ENCODE measurements around the gene RARB. TPM values are rescaled to one million over a fixed set of nuclear protein-coding genes. Genes with fewer than 3 reads are reported as not detected.

Gene RARB
- total and polyA plus RNA-seq, 10 donors = 1.5 to 13.0 (median 7.5) TPM

DNA sequence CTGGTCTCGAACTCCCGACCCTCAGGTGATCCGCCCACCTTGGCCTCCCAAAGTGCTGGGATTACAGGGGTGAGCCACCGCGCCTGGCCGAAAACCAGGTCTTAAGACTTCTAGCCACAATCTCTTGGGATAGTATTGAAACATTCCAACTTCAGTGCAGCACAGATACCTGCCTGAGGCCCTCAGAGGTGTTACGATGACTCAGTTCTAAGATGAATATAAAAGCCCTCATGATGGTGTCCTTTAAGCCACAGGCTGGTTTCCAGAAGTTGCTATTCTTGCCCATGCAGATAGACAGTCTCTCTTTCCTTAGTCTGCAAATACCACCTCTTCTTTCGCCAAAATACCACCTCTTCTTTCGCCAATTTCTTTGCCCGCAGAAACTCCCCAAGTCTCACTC, 69.0 kb downstream of the RARB start:
- Histone ChIP-seq H3K9me3 (peaks cover 0 to 59% (median 45%) of the 10 kb centered on the region in 8 donors), H3K4me3 (no peak overlapping the region), H3K4me1 (no peaks in the 10 kb centered on the region), H3K36me3 (peaks cover 0 to 5% (median 0%) of the 10 kb centered on the region in 6 donors), H3K27me3 (replicated peaks in 1 of 7) (no peaks in the 10 kb centered on the region), H3K27ac (no peak overlapping the region)
- intact Hi-C loops (cut with DNase I; ENCODE audit: low total_unique reads) = no loop called here
- DNase-seq = no peak
- 95 to 98% (median 96%) methylated on average over 7 to 10 of the region's 10 CpGs for WGBS, 5 donors
- TF ChIP-seq POLR2AphosphoS5 (IDR thresholded peaks at IDR 0.05) = no peak
- TF ChIP-seq, protein P1, sequence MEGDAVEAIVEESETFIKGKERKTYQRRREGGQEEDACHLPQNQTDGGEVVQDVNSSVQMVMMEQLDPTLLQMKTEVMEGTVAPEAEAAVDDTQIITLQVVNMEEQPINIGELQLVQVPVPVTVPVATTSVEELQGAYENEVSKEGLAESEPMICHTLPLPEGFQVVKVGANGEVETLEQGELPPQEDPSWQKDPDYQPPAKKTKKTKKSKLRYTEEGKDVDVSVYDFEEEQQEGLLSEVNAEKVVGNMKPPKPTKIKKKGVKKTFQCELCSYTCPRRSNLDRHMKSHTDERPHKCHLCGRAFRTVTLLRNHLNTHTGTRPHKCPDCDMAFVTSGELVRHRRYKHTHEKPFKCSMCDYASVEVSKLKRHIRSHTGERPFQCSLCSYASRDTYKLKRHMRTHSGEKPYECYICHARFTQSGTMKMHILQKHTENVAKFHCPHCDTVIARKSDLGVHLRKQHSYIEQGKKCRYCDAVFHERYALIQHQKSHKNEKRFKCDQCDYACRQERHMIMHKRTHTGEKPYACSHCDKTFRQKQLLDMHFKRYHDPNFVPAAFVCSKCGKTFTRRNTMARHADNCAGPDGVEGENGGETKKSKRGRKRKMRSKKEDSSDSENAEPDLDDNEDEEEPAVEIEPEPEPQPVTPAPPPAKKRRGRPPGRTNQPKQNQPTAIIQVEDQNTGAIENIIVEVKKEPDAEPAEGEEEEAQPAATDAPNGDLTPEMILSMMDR (IDR thresholded peaks at IDR 0.05 in 8 of 11, conservative IDR thresholded peaks at IDR 0.05 in 3 of 11) = no peak
- TF ChIP-seq POLR2A (IDR thresholded peaks at IDR 0.05) = no peak

DNA sequence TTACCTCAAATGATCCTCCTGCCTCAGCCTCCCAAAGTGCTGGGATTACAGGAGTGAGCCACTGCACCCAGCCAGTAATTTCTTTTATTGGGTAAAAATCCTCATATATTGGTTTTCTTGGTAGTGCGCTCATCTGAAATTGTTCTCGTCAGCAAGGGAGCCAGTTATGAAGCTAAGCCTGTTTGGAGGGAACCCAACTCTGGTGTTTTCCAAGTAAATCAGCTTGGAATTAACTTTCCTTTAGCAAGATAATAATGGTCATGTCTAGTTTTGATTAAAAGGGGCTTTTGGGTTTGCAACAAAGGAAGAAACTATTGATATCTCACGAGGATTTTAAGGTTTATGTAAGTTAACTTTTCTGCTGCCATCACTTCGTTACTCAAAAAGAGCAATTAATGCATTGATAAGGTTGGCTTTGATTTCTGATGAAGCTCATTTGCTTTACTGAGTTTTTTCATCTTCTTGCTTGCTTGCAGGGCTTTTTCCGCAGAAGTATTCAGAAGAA, 72.7 kb downstream of the RARB start:
- Histone ChIP-seq H3K4me1 (no peaks in the 10 kb centered on the region), H3K27ac (no peak overlapping the region), H3K27me3 (replicated peaks in 1 of 7) (no peaks in the 10 kb centered on the region), H3K36me3 (peaks cover 0 to 6% (median 0%) of the 10 kb centered on the region in 6 donors), H3K9me3 (peaks cover 0 to 22% (median 11%) of the 10 kb centered on the region in 8 donors), H3K4me3 (no peak overlapping the region)
- TF ChIP-seq, protein P1 (IDR thresholded peaks at IDR 0.05 in 8 of 11, conservative IDR thresholded peaks at IDR 0.05 in 3 of 11) = no peak
- TF ChIP-seq POLR2AphosphoS5 (IDR thresholded peaks at IDR 0.05) = no peak
- TF ChIP-seq POLR2A (IDR thresholded peaks at IDR 0.05) = no peak
- WGBS, 5 donors = 85 to 90% (median 88%) methylated on average over 5 of the region's 5 CpGs
- intact Hi-C loops (cut with DNase I; ENCODE audit: low total_unique reads) = no loop called here
- no peak for DNase-seq

DNA sequence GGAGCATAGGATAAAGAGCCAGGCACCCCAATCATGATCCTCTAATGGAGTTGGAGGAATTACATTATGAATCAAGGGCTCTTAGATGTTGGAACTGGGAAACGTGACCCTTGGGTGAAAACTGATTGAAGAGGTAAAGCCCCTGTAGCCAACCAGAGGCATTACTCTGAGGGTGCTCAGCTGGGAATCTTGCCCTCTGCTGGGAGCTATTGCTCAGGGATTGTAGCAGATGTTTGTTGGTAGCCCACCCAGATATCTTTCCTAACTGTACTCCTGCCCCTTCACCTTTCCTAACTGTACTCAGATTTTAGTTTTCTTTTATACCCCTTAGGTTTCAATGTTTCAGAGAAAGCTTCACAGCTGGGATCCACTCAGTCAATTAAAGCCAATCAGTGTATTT, 74.2 kb downstream of the RARB start:
- 69 to 90% (median 84%) methylated on average over 1 of the region's 1 CpG for WGBS, 5 donors
- TF ChIP-seq POLR2A (IDR thresholded peaks at IDR 0.05) (no peak), POLR2AphosphoS5 (IDR thresholded peaks at IDR 0.05) (no peak)
- TF ChIP-seq, protein P1 (IDR thresholded peaks at IDR 0.05 in 8 of 11, conservative IDR thresholded peaks at IDR 0.05 in 3 of 11) = no peak
- H3K4me1 ChIP-seq = no peaks in the 10 kb centered on the region
- H3K36me3 ChIP-seq = peaks cover 0 to 6% (median 0%) of the 10 kb centered on the region in 6 donors
- H3K27me3 ChIP-seq (replicated peaks in 1 of 7) = no peaks in the 10 kb centered on the region
- H3K4me3 ChIP-seq = no peak overlapping the region
- intact Hi-C loops (cut with DNase I; ENCODE audit: low total_unique reads) = no loop called here
- H3K27ac ChIP-seq = no peak overlapping the region
- peaks cover 0 to 7% (median under 1%) of the 10 kb centered on the region in 8 donors for H3K9me3 ChIP-seq
- no peak for DNase-seq

DNA sequence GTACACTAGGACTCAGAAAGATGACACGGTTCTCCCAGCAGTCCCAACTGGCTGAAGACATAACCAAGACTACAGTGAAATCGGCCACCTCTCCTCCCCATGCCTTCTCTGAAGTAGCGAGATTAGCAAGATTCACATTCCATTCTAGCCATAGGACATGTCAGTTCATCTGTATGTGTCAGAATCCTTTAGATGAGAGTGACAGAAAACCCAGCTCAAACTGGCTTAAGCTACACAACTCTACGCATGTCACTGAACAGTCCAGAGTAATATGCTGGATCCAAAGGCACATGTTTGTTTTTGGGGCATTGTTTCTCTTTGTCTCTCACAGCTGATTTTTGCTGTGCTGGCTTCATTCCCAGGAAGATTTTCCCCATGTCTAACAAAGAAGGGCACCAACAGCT, 75.8 kb downstream of the RARB start:
- no peaks in the 10 kb centered on the region for H3K9me3 ChIP-seq
- H3K27me3 ChIP-seq (replicated peaks in 1 of 7) = no peaks in the 10 kb centered on the region
- no peaks in the 10 kb centered on the region for H3K4me1 ChIP-seq
- TF ChIP-seq, protein P1 (IDR thresholded peaks at IDR 0.05 in 8 of 11, conservative IDR thresholded peaks at IDR 0.05 in 3 of 11) = no peak
- no peak for TF ChIP-seq POLR2A (IDR thresholded peaks at IDR 0.05)
- TF ChIP-seq POLR2AphosphoS5 (IDR thresholded peaks at IDR 0.05) = no peak
- no peak overlapping the region for H3K4me3 ChIP-seq
- H3K36me3 ChIP-seq = peaks cover 0 to 6% (median 0%) of the 10 kb centered on the region in 6 donors
- H3K27ac ChIP-seq = no peak overlapping the region
- DNase-seq = no peak
- intact Hi-C loops (cut with DNase I; ENCODE audit: low total_unique reads) = no loop called here
- 82 to 95% (median 93%) methylated on average over 4 of the region's 4 CpGs for WGBS, 5 donors
